IMR-90 (cell line): Measurements from ENCODE around the gene ZFR. TPM values are rescaled to one million over a fixed set of nuclear protein-coding genes. Genes with fewer than 3 reads are reported as not detected.

Source experiments
- ATAC-seq: fragments of 200-7000 bp; cut with Tn5 transposase; 2 replicates; pipeline ENCODE4 v1.9.1; 2020; ENCODE audit warnings: low read depth, mild to moderate bottlenecking, moderate library complexity
- BruUV-seq: library from RNA; stranded (reverse); fragments of 400-500 nt; replicated peaks from 2 replicates; lab custom pipeline; 2021; lab: Mats Ljungman, UMichigan
- CTCF ChIA-PET: fragments of 300-600 bp; formaldehyde crosslinking; extraction: SDS; loops from one replicate; lab custom pipeline; 2021; ENCODE audit warnings: antibody characterized with exemption; lab: Yijun Ruan, JAX
- POLR2A ChIA-PET: fragments of 300-600 bp; sonication (Branson Sonifier 250); formaldehyde crosslinking; loops from one replicate; lab custom pipeline; 2022; ENCODE audit warnings: antibody characterized with exemption; ENCODE audit not compliant: unreplicated experiment; lab: Charles Lee
- DNase-seq: peaks from one replicate; pipeline ENCODE4 v3.0.0; 2013
- H2AFZ ChIP-seq: replicated peaks from 2 replicates; pipeline ENCODE3; 2013; ENCODE audit warnings: low read length, mild to moderate bottlenecking; ENCODE audit not compliant: poor library complexity
- H2AK5ac ChIP-seq: 2 replicates; pipeline ENCODE4 v1.6.1; 2013; ENCODE audit warnings: low read depth, low read length, inconsistent platforms
- H2AK9ac ChIP-seq: replicated peaks from 2 replicates; pipeline ENCODE3; 2013; ENCODE audit warnings: mild to moderate bottlenecking, low read depth, low read length, moderate library complexity; ENCODE audit not compliant: poor library complexity
- H2BK120ac ChIP-seq: 2 replicates; pipeline ENCODE4 v1.6.1; 2013; ENCODE audit warnings: low read depth, low read length, inconsistent platforms
- H2BK15ac ChIP-seq: 3 replicates; pipeline ENCODE4 v1.6.1; 2013; ENCODE audit warnings: low read depth, low read length, inconsistent platforms
- H2BK20ac ChIP-seq: 2 replicates; pipeline ENCODE4 v1.6.1; 2013; ENCODE audit warnings: low read depth, mild to moderate bottlenecking, inconsistent platforms, low read length, moderate library complexity
- H2BK5ac ChIP-seq: 2 replicates; pipeline ENCODE4 v1.6.1; 2013; ENCODE audit warnings: mild to moderate bottlenecking, low read depth, low read length, inconsistent platforms; ENCODE audit not compliant: poor library complexity, severe bottlenecking
- H3K14ac ChIP-seq: replicated peaks from 2 replicates; pipeline ENCODE4 v1.6.1; 2013; ENCODE audit warnings: low read depth, low read length, inconsistent platforms
- H3K18ac ChIP-seq: 2 replicates; pipeline ENCODE4 v1.6.1; 2013; ENCODE audit warnings: low read depth, low read length, control low read depth
- H3K23ac ChIP-seq: 2 replicates; pipeline ENCODE4 v1.6.1; 2013; ENCODE audit warnings: low read depth, low read length, inconsistent platforms
- H3K27ac ChIP-seq: 2 replicates; pipeline ENCODE4 v1.5.1; 2013; ENCODE audit warnings: mild to moderate bottlenecking, control low read depth, low read length; ENCODE audit not compliant: insufficient read depth
- H3K27me3 ChIP-seq: 2 replicates; pipeline ENCODE4 v1.6.1; 2013; ENCODE audit warnings: low read length; ENCODE audit not compliant: control insufficient read depth, insufficient read depth
- H3K36me3 ChIP-seq: 2 replicates; pipeline ENCODE4 v1.6.1; 2013; ENCODE audit warnings: low read length, mixed read lengths; ENCODE audit not compliant: control insufficient read depth, insufficient read depth
- H3K4ac ChIP-seq: 2 replicates; pipeline ENCODE4 v1.6.1; 2013; ENCODE audit warnings: low read depth, low read length, inconsistent platforms
- H3K4me1 ChIP-seq: 2 replicates; pipeline ENCODE4 v1.6.1; 2013; ENCODE audit warnings: low read length, mixed read lengths; ENCODE audit not compliant: control insufficient read depth, insufficient read depth
- H3K4me2 ChIP-seq: 2 replicates; pipeline ENCODE4 v1.6.1; 2013; ENCODE audit warnings: low read depth, mild to moderate bottlenecking, control low read depth, low read length, moderate library complexity
- H3K4me3 ChIP-seq: 2 replicates; pipeline ENCODE4 v1.5.1; 2013; ENCODE audit warnings: low read depth, mild to moderate bottlenecking, control low read depth, low read length, moderate library complexity; ENCODE audit not compliant: insufficient read depth
- H3K56ac ChIP-seq: 2 replicates; pipeline ENCODE4 v1.6.1; 2013; ENCODE audit warnings: low read length, inconsistent platforms; ENCODE audit not compliant: insufficient read depth; ENCODE audit errors: extremely low read depth
- H3K79me1 ChIP-seq, 2 experiments: 2 replicates each; pipeline ENCODE4 v1.6.1; 2013; ENCODE audit warnings: low read length in 2 of 2, inconsistent platforms in 1 of 2, low read depth in 1 of 2
- H3K9ac ChIP-seq: 2 replicates; pipeline ENCODE4 v1.6.1; 2013; ENCODE audit warnings: low read depth, low read length, control low read depth
- H3K9me1 ChIP-seq: 2 replicates; pipeline ENCODE4 v1.6.1; 2013; ENCODE audit warnings: low read length, inconsistent platforms; ENCODE audit not compliant: insufficient read depth
- H3K9me3 ChIP-seq: 2 replicates; pipeline ENCODE4 v1.6.1; 2013; ENCODE audit warnings: low read length; ENCODE audit not compliant: control insufficient read depth, insufficient read depth
- H4K20me1 ChIP-seq: 2 replicates; pipeline ENCODE4 v1.6.1; 2013; ENCODE audit warnings: low read length, inconsistent platforms; ENCODE audit not compliant: insufficient read depth
- H4K5ac ChIP-seq: 2 replicates; pipeline ENCODE4 v1.6.1; 2013; ENCODE audit warnings: mild to moderate bottlenecking, low read depth, low read length, control low read depth
- H4K8ac ChIP-seq, 2 experiments: 2 replicates each; pipeline ENCODE4 v1.6.1; 2013; ENCODE audit warnings: low read depth in 2 of 2, low read length in 2 of 2, control low read depth in 1 of 2, inconsistent platforms in 1 of 2
- H4K91ac ChIP-seq: 2 replicates; pipeline ENCODE4 v1.6.1; 2013; ENCODE audit warnings: low read depth, low read length, inconsistent platforms; ENCODE audit not compliant: insufficient read depth
- CHD1 ChIP-seq: IDR thresholded peaks from 2 replicates; pipeline ENCODE4 v1.6.1; 2012; ENCODE audit warnings: low read depth, low read length, improper control_type of control experiment
- NFE2L2 ChIP-seq: fragments of 150-350 bp; IDR thresholded peaks from 2 replicates; pipeline ENCODE4 v1.6.1; 2016; ENCODE audit warnings: low read depth, mild to moderate bottlenecking, low read length
- RAD21 ChIP-seq: IDR thresholded peaks from 2 replicates; pipeline ENCODE4 v1.6.1; 2012; ENCODE audit warnings: low read length, improper control_type of control experiment
- USF2 ChIP-seq: fragments of 150-350 bp; IDR thresholded peaks from 2 replicates; pipeline ENCODE4 v1.6.1; 2017; ENCODE audit warnings: mild to moderate bottlenecking, antibody characterized with exemption, low read length, low read depth
- WGBS, 2 experiments: methylation state at CpG; one replicate each; pipeline versions ENCODE4 v1.1.5 to v1.1.7; 2013; ENCODE audit warnings: missing lambda C conversion rate in 2 of 2; ENCODE audit not compliant: insufficient read length in 1 of 2; ENCODE audit errors: extremely low coverage in 2 of 2; 5-methylcytosine and 5-hydroxymethylcytosine counted together
- dilution Hi-C: fragments of 300-500 bp; cut with HindIII; formaldehyde crosslinking; loops from one replicate; pipeline ENCODE4 v1.14.3; 2018; ENCODE audit warnings: low sequenced_read_pairs; ENCODE audit not compliant: unreplicated experiment
- in situ Hi-C: fragments of 300-500 bp; cut with MboI; formaldehyde crosslinking; loops from 3 replicates; pipeline ENCODE4 v1.14.3; 2019; ENCODE audit warnings: low sequenced_read_pairs, inconsistent platforms, mixed read lengths
- intact Hi-C: fragments of 100-400 bp; cut with micrococcal nuclease; formaldehyde crosslinking; loops from 2 replicates; pipeline ENCODE4 v1.10.0; 2022
- polyA plus RNA-seq, 3 experiments: library from polyadenylated mRNA; depleted of rRNA; stranded (reverse); fragments of >200 nt; gene quantifications; 2 replicates each; pipeline ENCODE4 v1.2.3, GENCODE V29; 2012; ENCODE audit warnings: low replicate concordance in 1 of 3
- total RNA-seq: library from RNA; depleted of rRNA; stranded (reverse); fragments of >200 nt; gene quantifications from 2 replicates; pipeline ENCODE4 v1.2.3, GENCODE V29; 2012

Gene ZFR
- total and polyA plus RNA-seq, 2 of the 4 experiments (the other 2 are of a cell fraction): 30.4 to 81.4 TPM

GRCh38 chr5:32420506-32420905 lies 24.0 kb downstream of the ZFR start:
- Histone ChIP-seq H3K9ac (no peak overlapping the region; the same call in 1 of the 2 replicates), H3K23ac (no peak overlapping the region), H3K18ac (no peak overlapping the region), H3K9me1 (peaks cover 3% of the 10 kb centered on the region), H4K5ac (no peak overlapping the region), H3K27me3 (no peaks in the 10 kb centered on the region), H2BK120ac (no peak overlapping the region), H3K56ac (no peak overlapping the region), H2AFZ (no peak overlapping the region), H3K4me2 (no peak overlapping the region), H3K14ac (no peak overlapping the region), H3K27ac (no peak overlapping the region; the same call in 1 of the 2 replicates), H2AK5ac (no peak overlapping the region), H3K36me3 (peaks cover 19% of the 10 kb centered on the region), H3K4me1 (peaks cover 5% of the 10 kb centered on the region), H2BK20ac (no peak overlapping the region), H2BK5ac (no peak overlapping the region), H2BK15ac (no peak overlapping the region), H3K4me3 (no peak overlapping the region), H4K8ac (no peak overlapping the region), H4K91ac (no peak overlapping the region), H4K20me1 (peaks cover 44% of the 10 kb centered on the region), H3K9me3 (no peaks in the 10 kb centered on the region), H2AK9ac (no peak overlapping the region), H3K79me1 (peaks cover 21 to 48% of the 10 kb centered on the region in 2 experiments; a peak in 3 of 4 replicates), H3K4ac (no peak overlapping the region)
- ATAC-seq (peak; percentile 86), DNase-seq (peak; percentile 59)
- CTCF ChIA-PET: interaction anchor here (1.1 kb wide), 1 partner anchor 9 kb away, joined by 3 read pairs; no protein-coding TSS in a partner anchor
- POLR2A ChIA-PET: interaction anchor here (0.6 kb wide), 1 partner anchor 838 kb away, joined by 3 read pairs; no protein-coding TSS in a partner anchor
- TF ChIP-seq CHD1 (no peak), RAD21 (peak; percentile 5; the same call in 1 of the 2 replicates), NFE2L2 (no peak), USF2 (no peak)
- no TSS peak for BruUV-seq
- WGBS, 2 experiments: no CpG with 5 or more reads among the region's 1 CpG
- intact Hi-C loops (no loop called here), dilution Hi-C loops (no loop called here), in situ Hi-C loops (no loop called here)
